SK-N-SH (cell line): ENCODE results near the gene ISOC2. TPM values are rescaled to one million over a fixed set of nuclear protein-coding genes. Genes with fewer than 3 reads are reported as not detected.

ENCODE experiments used
- CTCF ChIA-PET: fragments of 300-600, 350-600 bp; formaldehyde crosslinking; extraction: SDS; loops from one replicate; lab custom pipeline; 2021; lab: Yijun Ruan, JAX
- POLR2A ChIA-PET: fragments of 350-600 bp; sonication (Branson Sonifier 250); formaldehyde crosslinking; extraction: SDS; loops from one replicate; lab custom pipeline; 2020; ENCODE audit warnings: antibody characterized with exemption, inconsistent platforms; lab: Yijun Ruan, JAX
- DNase-seq: peaks from one replicate; pipeline ENCODE4 v3.0.0; 2012
- H2AFZ ChIP-seq: fragments of 200-600 bp; sonication (generic); 2 replicates; pipeline ENCODE4 v1.8.1; 2016; ENCODE audit warnings: antibody characterized with exemption, mild to moderate bottlenecking, low read depth
- H3F3A ChIP-seq: fragments of 200-600 bp; sonication (generic); replicated peaks from 2 replicates; pipeline ENCODE3; 2016; ENCODE audit warnings: antibody characterized with exemption, mild to moderate bottlenecking; ENCODE audit not compliant: insufficient read depth
- H3K27ac ChIP-seq, 2 experiments: fragments of 200-500 bp in 1 of 2; fragments of 200-600 bp in 1 of 2; sonication (Bioruptor generic) in 1 of 2; sonication (generic), shearing (Covaris generic) in 1 of 2; 2 replicates each; pipeline versions ENCODE4 v1.5.1 to v1.6.1; 2014 to 2016; ENCODE audit warnings: low read depth in 2 of 2, inconsistent platforms in 1 of 2, low read length in 1 of 2, mild to moderate bottlenecking in 1 of 2, mixed read lengths in 1 of 2
- H3K27me3 ChIP-seq: fragments of 200-600 bp; sonication (generic), shearing (Covaris generic); 2 replicates; pipeline ENCODE4 v1.6.1; 2016; ENCODE audit warnings: mixed run types; ENCODE audit not compliant: insufficient read depth
- H3K36me3 ChIP-seq, 2 experiments: fragments of 200-500 bp in 1 of 2; fragments of 200-600 bp in 1 of 2; sonication (Bioruptor generic) in 1 of 2; sonication (generic) in 1 of 2; replicated peaks in 1 of 2; 2 replicates each; pipeline versions ENCODE3 to v1.5.1; 2014 to 2016; ENCODE audit warnings: low read length in 1 of 2, mild to moderate bottlenecking in 1 of 2; ENCODE audit not compliant: insufficient read depth in 2 of 2, control insufficient read depth in 1 of 2
- H3K4me1 ChIP-seq, 2 experiments: fragments of 200-500 bp in 1 of 2; fragments of 200-600 bp in 1 of 2; sonication (Bioruptor generic) in 1 of 2; sonication (generic), shearing (Covaris generic) in 1 of 2; 2 replicates each; pipeline versions ENCODE4 v1.5.1 to v1.6.1; 2014 to 2016; ENCODE audit warnings: low read depth in 1 of 2, low read length in 1 of 2, mixed run types in 1 of 2; ENCODE audit not compliant: insufficient read depth in 2 of 2, control insufficient read depth in 1 of 2
- H3K4me2 ChIP-seq: fragments of 200-600 bp; sonication (generic), shearing (Covaris generic); 2 replicates; pipeline ENCODE4 v1.6.1; 2017; ENCODE audit warnings: mixed run types
- H3K4me3 ChIP-seq, 2 experiments: fragments of 200-500 bp in 1 of 2; fragments of 200-600 bp in 1 of 2; sonication (Bioruptor generic) in 1 of 2; sonication (generic), shearing (Covaris generic) in 1 of 2; 2 replicates each; pipeline versions ENCODE4 v1.5.1 to v1.8.1; 2014 to 2016; ENCODE audit warnings: low read depth in 2 of 2, inconsistent platforms in 1 of 2, low read length in 1 of 2, mild to moderate bottlenecking in 1 of 2, mixed read lengths in 1 of 2, moderate library complexity in 1 of 2
- H3K79me2 ChIP-seq: fragments of 200-600 bp; sonication (generic); 2 replicates; pipeline ENCODE4 v1.8.1; 2017; ENCODE audit warnings: mild to moderate bottlenecking; ENCODE audit not compliant: insufficient read depth
- H3K9ac ChIP-seq: fragments of 200-600 bp; sonication (generic); 2 replicates; pipeline ENCODE4 v1.6.1; 2017; ENCODE audit warnings: mixed run types
- H3K9me2 ChIP-seq: fragments of 200-600 bp; sonication (generic); 2 replicates; pipeline ENCODE4 v1.6.1; 2017; ENCODE audit warnings: mixed run types
- H3K9me3 ChIP-seq: fragments of 200-600 bp; sonication (generic); 2 replicates; pipeline ENCODE4 v1.6.1; 2017; ENCODE audit warnings: mixed run types, mild to moderate bottlenecking, moderate library complexity
- H4K20me1 ChIP-seq: fragments of 200-600 bp; sonication (generic); 2 replicates; pipeline ENCODE4 v1.6.1; 2017; ENCODE audit warnings: mild to moderate bottlenecking, mixed run types; ENCODE audit not compliant: insufficient read depth
- CHD2 ChIP-seq: fragments of 150-350 bp; IDR thresholded peaks from 2 replicates; pipeline ENCODE4 v1.6.1; 2018; ENCODE audit warnings: low read length; ENCODE audit not compliant: partially characterized antibody
- CTCF ChIP-seq: fragments of 200-600 bp; sonication (generic); IDR thresholded peaks from 2 replicates; pipeline ENCODE4 v1.6.1; 2017; ENCODE audit warnings: antibody characterized with exemption, mild to moderate bottlenecking, moderate library complexity
- ELF1 ChIP-seq: IDR thresholded peaks from 2 replicates; pipeline ENCODE4 v1.4.0; 2012
- FOSL2 ChIP-seq: IDR thresholded peaks from 2 replicates; pipeline ENCODE4 v1.4.0; 2012; ENCODE audit warnings: low read depth, mild to moderate bottlenecking, moderate library complexity, borderline replicate concordance
- FOXJ3 ChIP-seq: sonication (generic); formaldehyde crosslinking; IDR thresholded peaks from 2 replicates; pipeline ENCODE4 v1.5.1; 2020; ENCODE audit warnings: mild to moderate bottlenecking, missing genetic modification reagents
- FOXM1 ChIP-seq: IDR thresholded peaks from 2 replicates; pipeline ENCODE4 v1.4.0; 2012; ENCODE audit warnings: low read depth, mild to moderate bottlenecking
- GABPA ChIP-seq: IDR thresholded peaks from 2 replicates; pipeline ENCODE4 v1.4.0; 2012; ENCODE audit warnings: low read depth, mild to moderate bottlenecking
- IRF3 ChIP-seq: fragments of 150-350 bp; IDR thresholded peaks from 2 replicates; pipeline ENCODE4 v1.6.1; 2016; ENCODE audit warnings: mild to moderate bottlenecking, low read depth, low read length
- JUND ChIP-seq: IDR thresholded peaks from 2 replicates; pipeline ENCODE4 v1.4.0; 2012
- MEF2A ChIP-seq: IDR thresholded peaks from 2 replicates; pipeline ENCODE4 v1.4.0; 2012; ENCODE audit warnings: low read depth, borderline replicate concordance
- MXI1 ChIP-seq: IDR thresholded peaks from 2 replicates; pipeline ENCODE4 v1.6.1; 2012; ENCODE audit warnings: mild to moderate bottlenecking, low read depth, low read length, improper control_type of control experiment
- PBX3 ChIP-seq: IDR thresholded peaks from 2 replicates; pipeline ENCODE4; 2012
- POLR2AphosphoS5 ChIP-seq: IDR thresholded peaks from 2 replicates; pipeline ENCODE4 v1.6.1; 2012; ENCODE audit warnings: low read depth, low read length
- RCOR1 ChIP-seq: fragments of 150-350 bp; IDR thresholded peaks from 2 replicates; pipeline ENCODE4 v1.6.1; 2017; ENCODE audit warnings: antibody characterized with exemption, low read length
- RFX5 ChIP-seq: IDR thresholded peaks from 2 replicates; pipeline ENCODE4 v1.6.1; 2012; ENCODE audit warnings: mild to moderate bottlenecking, improper control_type of control experiment, low read length
- RXRA ChIP-seq: IDR thresholded peaks from 2 replicates; pipeline ENCODE4 v1.4.0; 2012; ENCODE audit warnings: low read depth, mild to moderate bottlenecking, borderline replicate concordance
- SIN3A ChIP-seq: IDR thresholded peaks from 2 replicates; pipeline ENCODE4 v1.6.1; 2012; ENCODE audit warnings: low read depth, mild to moderate bottlenecking, low read length, moderate library complexity, borderline replicate concordance
- SMC3 ChIP-seq: IDR thresholded peaks from 2 replicates; pipeline ENCODE4 v1.6.1; 2012; ENCODE audit warnings: low read depth, low read length, improper control_type of control experiment
- TCF12 ChIP-seq: IDR thresholded peaks from 2 replicates; pipeline ENCODE4 v1.4.0; 2012
- USF2 ChIP-seq: fragments of 150-350 bp; IDR thresholded peaks from 2 replicates; pipeline ENCODE4 v1.6.1; 2017; ENCODE audit warnings: antibody characterized with exemption, low read length, low read depth, borderline replicate concordance
- YY1 ChIP-seq: IDR thresholded peaks from 2 replicates; pipeline ENCODE4 v1.4.0; 2012; ENCODE audit warnings: low read depth, mild to moderate bottlenecking
- WGBS: methylation state at CpG from one replicate; pipeline ENCODE4 v1.1.6; 2017; ENCODE audit warnings: low lambda C conversion rate; 5-methylcytosine and 5-hydroxymethylcytosine counted together
- polyA plus RNA-seq, 3 experiments: library from polyadenylated mRNA; depleted of rRNA; stranded (reverse); fragments of >200 nt; gene quantifications; 2 replicates each; pipeline ENCODE4 v1.2.3, GENCODE V29; 2012

ISOC2 gene
- polyA plus RNA-seq, 1 of the 3 experiments (the other 2 are of a cell fraction): 65.4 TPM

GRCh38 chr19:55419103-55419502, 42.3 kb downstream of the ISOC2 start:
- no peak overlapping the region for H3K27ac ChIP-seq
- no peak overlapping the region for H2AFZ ChIP-seq
- DNase-seq: no peak
- WGBS: 42% methylated on average over 2 of the region's 5 CpGs
- CTCF ChIA-PET: interaction anchor here (0.6 to 3.4 kb wide), 24 partner anchors 9 to 283 kb away, joined by 3 to 63 read pairs (median 8); partner anchors contain the start of gene DNAAF3
- H4K20me1 ChIP-seq: no peaks in the 10 kb centered on the region
- no peak overlapping the region for H3K4me2 ChIP-seq
- no peaks in the 10 kb centered on the region for H3K9me2 ChIP-seq
- H3K4me1 ChIP-seq: no peaks in the 10 kb centered on the region
- H3K9me3 ChIP-seq: no peaks in the 10 kb centered on the region
- no peak for TF ChIP-seq FOXJ3 (CRISPR knock-in tag)
- no peak for TF ChIP-seq MEF2A
- no peak for TF ChIP-seq RFX5
- no peak for TF ChIP-seq CHD2
- no peak for TF ChIP-seq FOXM1
- no peak for TF ChIP-seq CTCF
- TF ChIP-seq ELF1: no peak
- no peak for TF ChIP-seq RCOR1
- TF ChIP-seq FOSL2: no peak
- TF ChIP-seq GABPA: no peak
- H3K79me2 ChIP-seq: no peaks in the 10 kb centered on the region
- peaks cover 5% of the 10 kb centered on the region for H3F3A ChIP-seq
- H3K4me3 ChIP-seq: no peak overlapping the region
- no peaks in the 10 kb centered on the region for H3K27me3 ChIP-seq
- H3K9ac ChIP-seq: no peak overlapping the region
- POLR2A ChIA-PET: interaction anchor here (1.1 to 1.3 kb wide), 2 partner anchors 11 to 12 kb away, joined by 7 to 9 read pairs; partner anchors contain the start of gene UBE2S
- H3K36me3 ChIP-seq: no peaks in the 10 kb centered on the region

- peak; percentile 83 for DNase-seq
- ChIA-PET POLR2A (interaction anchor here (1.1 kb wide), 1 partner anchor 10 kb away, joined by 9 read pairs; the partner anchor contains the start of gene UBE2S), CTCF (interaction anchor here (0.6 to 3.4 kb wide), 49 partner anchors 9 to 764 kb away, joined by 3 to 63 read pairs (median 5); partner anchors contain the start of genes DNAAF3 and UBE2S)
- Histone ChIP-seq H3K79me2 (no peaks in the 10 kb centered on the region), H3K9me2 (no peaks in the 10 kb centered on the region), H3K36me3 (no peaks in the 10 kb centered on the region), H3K9ac (no peak overlapping the region), H3K27me3 (no peaks in the 10 kb centered on the region), H4K20me1 (no peaks in the 10 kb centered on the region), H3K4me1 (no peaks in the 10 kb centered on the region), H3K4me2 (no peak overlapping the region), H2AFZ (no peak overlapping the region), H3K4me3 (no peak overlapping the region; a peak in 1 of 4 replicates), H3F3A (peaks cover 5% of the 10 kb centered on the region), H3K9me3 (no peaks in the 10 kb centered on the region), H3K27ac (no peak overlapping the region)
- WGBS: 17% methylated on average over 7 of the region's 7 CpGs
- TF ChIP-seq IRF3: no peak
- no peak for TF ChIP-seq GABPA
- peak; percentile 82 for TF ChIP-seq CTCF
- no peak for TF ChIP-seq JUND
- no peak for TF ChIP-seq ELF1
- no peak for TF ChIP-seq TCF12
- TF ChIP-seq FOXM1: no peak
- 0 out of 2 replicates have a peak, but pooled peaks have one; percentile 35 for TF ChIP-seq RCOR1
- TF ChIP-seq USF2: no peak
- no peak for TF ChIP-seq POLR2AphosphoS5
- no peak for TF ChIP-seq YY1
- TF ChIP-seq RXRA: no peak
- TF ChIP-seq CHD2: no peak
- TF ChIP-seq SIN3A: no peak
- TF ChIP-seq PBX3: no peak
- peak; percentile 83 for TF ChIP-seq SMC3
- TF ChIP-seq MXI1: no peak
These were observed 43.3 kb downstream of the ISOC2 start for GRCh38 chr19:55418185-55418584.
